Brain pericyte (primary cell): ENCODE data around the gene NOP16.

Experiments used
- DNase-seq: peaks from one replicate; pipeline ENCODE4 v3.0.0-alpha.2; 2012; ENCODE audit warnings: low read depth, low spot score

Gene NOP16

GRCh38 chr5:176386491-176386890 is 1.9 kb downstream of the NOP16 start:
- DNase-seq: no peak

- no peak for DNase-seq
Observed at GRCh38 chr5:176384991-176385390, 3.4 kb downstream of the NOP16 start.

- no peak for DNase-seq
Observed at GRCh38 chr5:176384366-176384930, 4.0 kb downstream of the NOP16 start.

- no peak for DNase-seq
Observed at GRCh38 chr5:176383961-176384360, 4.4 kb downstream of the NOP16 start.

- no peak for DNase-seq
Observed at GRCh38 chr5:176383248-176383905, 5.0 kb downstream of the NOP16 start.

- DNase-seq: no peak
Observed at GRCh38 chr5:176382721-176383120, 5.7 kb downstream of the NOP16 start.

- no peak for DNase-seq
Observed at GRCh38 chr5:176381979-176382378, 6.4 kb downstream of the NOP16 start.

GRCh38 chr5:176381423-176381822 is 7.0 kb downstream of the NOP16 start:
- DNase-seq: no peak

GRCh38 chr5:176379881-176380280 is 8.5 kb downstream of the NOP16 start:
- DNase-seq: no peak

- no peak for DNase-seq
Observed at GRCh38 chr5:176373100-176373818, 15.1 kb downstream of the NOP16 start.

- DNase-seq: no peak
Observed at GRCh38 chr5:176371621-176372539, 16.5 kb downstream of the NOP16 start.

- DNase-seq: no peak
Observed at GRCh38 chr5:176369934-176370711, 18.3 kb downstream of the NOP16 start.

GRCh38 chr5:176368726-176369125 is 19.7 kb downstream of the NOP16 start:
- no peak for DNase-seq

- no peak for DNase-seq
Observed at GRCh38 chr5:176366232-176366894, 22.0 kb downstream of the NOP16 start.

- no peak for DNase-seq
Observed at GRCh38 chr5:176365351-176366231, 22.8 kb downstream of the NOP16 start, which contains the start of gene ARL10. Gene ARL10 (plus strand): TSS chr5:176365487. CDS start chr5:176365564, 77 bp downstream.

GRCh38 chr5:176364765-176365350 is 23.5 kb downstream of the NOP16 start:
- no peak for DNase-seq

GRCh38 chr5:176362233-176362490 is 26.2 kb downstream of the NOP16 start:
- DNase-seq: no peak

- peak; percentile 43 for DNase-seq
Observed at GRCh38 chr5:176361437-176362232, 26.8 kb downstream of the NOP16 start, which contains the start of gene KIAA1191. Gene KIAA1191 (minus strand): TSS chr5:176361764. CDS start chr5:176359508, 2,256 bp downstream.
